ENCODE results near the gene KIF5A. TPM values are rescaled to one million over a fixed set of nuclear protein-coding genes. Genes with fewer than 3 reads are reported as not detected.

KIF5A gene
- total RNA-seq, 4 donors from 2014 or later: 0.34 to 0.67 (median 0.51) TPM

GRCh38 chr12:57611108-57611826 is 61.4 kb downstream of the KIF5A start, which contains the start of gene ARHGEF25:
ARHGEF25 (plus strand) TSS chr12:57611435; CDS start chr12:57611895, 460 bp downstream.
- WGBS, 2 donors: 0 to 4% methylated on average over 9 to 18 of the region's 55 CpGs
- peak; percentile 41 to 45 for DNase-seq
- intact Hi-C loops (cut with DNase I): no loop called here
- no peak for TF ChIP-seq POLR2A (IDR thresholded peaks at IDR 0.05)
- TF ChIP-seq CTCF (IDR thresholded peaks at IDR 0.05): no peak
- Histone ChIP-seq H3K27me3 (no peaks in the 10 kb centered on the region), H3K9me3 (no peaks in the 10 kb centered on the region), H3K4me1 (peaks cover 15 to 23% of the 10 kb centered on the region in 2 donors), H3K36me3 (peaks cover 5% of the 10 kb centered on the region in 2 donors), H3K27ac (peak within 1 kb of the TSS; percentile 52 to 67 (median 64)), H3K4me3 (replicated peaks in 1 of 3) (peak within 1 kb of the TSS in 2 of 3 donors; percentile 32 to 52)

- TF ChIP-seq CTCF (IDR thresholded peaks at IDR 0.05) (no peak), POLR2A (IDR thresholded peaks at IDR 0.05) (no peak)
- peak overlapping the region in 2 of 3 donors; percentile 52 to 67 for H3K27ac ChIP-seq
- DNase-seq: no peak
- H3K9me3 ChIP-seq: no peaks in the 10 kb centered on the region
- intact Hi-C loops (cut with DNase I): no loop called here
- H3K27me3 ChIP-seq: no peaks in the 10 kb centered on the region
- peak overlapping the region in 2 of 3 donors; percentile 32 to 52 for H3K4me3 ChIP-seq (replicated peaks in 1 of 3)
- peaks cover 15 to 23% of the 10 kb centered on the region in 2 donors for H3K4me1 ChIP-seq
- 21 to 22% methylated on average over 11 to 12 of the region's 23 CpGs for WGBS, 2 donors
- H3K36me3 ChIP-seq: peaks cover 2 to 5% of the 10 kb centered on the region in 2 donors
These were observed 62.2 kb downstream of the KIF5A start for GRCh38 chr12:57611827-57612710.

GRCh38 chr12:57612711-57613426 is 63.0 kb downstream of the KIF5A start:
- Histone ChIP-seq H3K4me3 (replicated peaks in 1 of 3) (no peak overlapping the region), H3K36me3 (no peaks in the 10 kb centered on the region), H3K27ac (no peak overlapping the region), H3K4me1 (peaks cover 15 to 23% of the 10 kb centered on the region in 2 donors), H3K9me3 (no peaks in the 10 kb centered on the region), H3K27me3 (no peaks in the 10 kb centered on the region)
- TF ChIP-seq CTCF (IDR thresholded peaks at IDR 0.05) (no peak), POLR2A (IDR thresholded peaks at IDR 0.05) (no peak)
- WGBS, 2 donors: 82 to 91% methylated on average over 9 to 10 of the region's 10 CpGs
- no peak for DNase-seq
- intact Hi-C loops (cut with DNase I): no loop called here

- WGBS, 2 donors: 74 to 84% methylated on average over 9 to 10 of the region's 10 CpGs
- no peaks in the 10 kb centered on the region for H3K27me3 ChIP-seq
- peaks cover 15 to 23% of the 10 kb centered on the region in 2 donors for H3K4me1 ChIP-seq
- DNase-seq: no peak
- no peaks in the 10 kb centered on the region for H3K9me3 ChIP-seq
- H3K4me3 ChIP-seq (replicated peaks in 1 of 3): no peak overlapping the region
- no peak overlapping the region for H3K27ac ChIP-seq
- no peak for TF ChIP-seq POLR2A (IDR thresholded peaks at IDR 0.05)
- no peak for TF ChIP-seq CTCF (IDR thresholded peaks at IDR 0.05)
- intact Hi-C loops (cut with DNase I): no loop called here
- H3K36me3 ChIP-seq: no peaks in the 10 kb centered on the region
These were observed 63.7 kb downstream of the KIF5A start for GRCh38 chr12:57613427-57614109.
